ENCODE measurements around the gene EVX1.

The EVX1 gene

DNA sequence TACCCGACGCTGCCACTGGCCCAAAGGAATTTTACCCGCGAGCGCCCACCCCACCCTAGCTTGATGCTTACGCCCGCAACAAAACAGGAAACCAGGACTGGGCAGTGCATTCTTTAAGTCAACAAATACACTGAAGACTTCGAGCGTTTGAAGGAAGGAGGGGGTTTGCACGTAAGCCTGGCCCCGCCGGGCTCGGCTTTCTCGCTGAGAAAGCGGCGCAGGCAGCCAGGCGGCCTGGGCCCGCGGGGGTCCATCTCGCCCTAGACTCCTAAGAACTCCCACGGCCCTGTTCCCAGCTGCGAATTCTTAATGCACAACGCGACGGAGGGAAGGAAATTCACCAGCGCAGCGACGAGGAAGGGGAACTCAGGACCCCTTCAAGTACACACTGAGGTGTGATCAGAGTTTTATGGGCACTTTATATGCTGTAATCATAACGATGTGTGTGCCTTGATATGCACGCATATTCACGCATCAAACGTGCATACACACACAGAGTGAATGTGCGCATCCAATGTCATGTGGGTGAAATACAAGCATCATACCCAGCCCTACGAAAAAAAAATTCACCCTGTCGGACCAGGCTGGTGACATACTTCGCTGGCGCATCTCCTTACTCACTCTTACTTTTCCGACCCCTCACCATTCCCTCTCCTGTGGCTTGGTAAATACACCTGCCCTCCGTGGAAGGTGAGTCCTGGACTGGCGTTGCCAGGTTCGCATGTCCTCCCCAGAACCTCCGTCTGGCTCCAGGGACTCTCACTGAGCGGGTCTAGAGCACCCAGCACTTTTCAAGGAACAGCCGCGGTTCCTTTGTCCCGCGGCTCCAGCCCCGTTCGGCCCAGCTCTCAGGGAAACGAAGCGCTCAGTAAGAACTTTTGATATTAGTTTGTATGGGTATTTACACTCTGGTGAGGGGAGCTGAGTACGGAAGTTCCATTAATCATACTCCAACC is 37.0 kb upstream of the EVX1 start:
- DNase-seq = no peak

DNA sequence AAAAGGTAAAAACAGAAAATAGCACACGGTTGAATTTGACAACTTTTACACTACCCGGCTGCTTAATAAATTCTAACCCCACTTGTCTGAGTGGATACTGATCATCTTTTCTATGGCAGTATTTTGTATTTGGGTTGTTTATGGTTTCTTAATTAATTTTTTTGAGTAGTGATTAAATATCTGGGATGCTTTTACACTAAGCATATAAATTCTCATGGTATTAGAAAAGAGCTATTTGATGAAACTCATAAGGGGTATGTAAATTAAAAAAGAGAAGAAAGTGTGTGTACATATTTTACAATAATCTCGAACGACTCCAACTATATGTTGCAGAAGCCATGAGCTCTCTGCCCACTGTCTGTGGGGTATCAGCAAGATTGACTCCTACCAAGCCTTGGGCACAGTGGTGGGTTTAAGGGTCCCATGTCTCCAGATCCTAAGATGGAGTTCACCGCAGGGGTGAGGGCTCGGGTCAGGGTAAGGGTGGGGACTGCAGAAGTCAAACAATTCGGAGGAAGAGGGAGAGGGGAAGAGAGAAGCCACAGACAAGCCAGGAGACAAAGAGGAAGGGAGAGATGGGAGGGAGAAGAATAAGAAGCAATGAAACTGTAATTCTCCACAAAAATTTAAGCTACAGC is 35.1 kb upstream of the EVX1 start:
- DNase-seq = no peak

DNA sequence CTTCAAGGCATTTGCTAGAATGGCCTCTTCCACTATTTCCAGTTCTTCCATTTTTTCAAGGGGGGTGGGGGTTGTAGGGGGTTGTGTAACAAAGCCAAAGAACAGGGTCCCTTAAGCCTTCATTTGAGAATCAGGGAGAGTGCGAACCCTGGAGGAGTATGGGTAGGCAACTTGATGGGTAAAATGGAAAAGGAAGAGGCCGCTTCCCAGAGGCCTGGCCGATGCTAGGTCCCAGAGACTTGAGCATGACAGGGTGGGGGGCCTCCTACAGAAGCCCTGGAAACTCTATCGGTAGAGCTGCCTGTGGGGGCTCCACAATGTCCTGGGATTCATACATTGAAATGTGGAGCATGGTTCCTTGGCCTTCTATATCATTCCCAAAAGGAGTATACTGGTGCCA is 33.6 kb upstream of the EVX1 start:
- no peak for DNase-seq

DNA sequence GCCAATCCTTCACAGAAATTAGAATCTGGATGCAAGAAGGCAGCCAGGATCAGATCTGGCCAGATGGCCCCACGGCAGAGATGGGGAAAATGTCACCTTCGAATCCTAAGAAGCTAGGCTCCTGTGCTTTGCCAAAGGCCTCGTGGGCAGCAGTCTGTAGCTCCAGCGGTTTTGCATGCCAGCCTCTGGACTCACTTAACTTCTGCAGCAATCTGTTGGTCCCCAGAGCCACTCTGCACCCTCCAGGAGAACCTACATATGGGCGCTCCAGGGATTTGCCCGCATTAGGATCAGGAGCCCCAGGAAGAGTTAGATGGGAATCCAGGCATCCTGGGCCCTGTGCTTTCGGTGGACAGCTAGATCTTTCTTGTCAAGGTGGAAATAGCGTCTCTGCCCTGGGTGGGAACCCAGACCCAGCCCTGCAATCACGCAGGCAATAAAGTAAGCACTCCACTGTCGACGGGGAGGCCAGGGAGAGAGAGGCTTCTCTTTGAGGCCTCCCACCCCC is 32.6 kb upstream of the EVX1 start:
- DNase-seq = no peak

DNA sequence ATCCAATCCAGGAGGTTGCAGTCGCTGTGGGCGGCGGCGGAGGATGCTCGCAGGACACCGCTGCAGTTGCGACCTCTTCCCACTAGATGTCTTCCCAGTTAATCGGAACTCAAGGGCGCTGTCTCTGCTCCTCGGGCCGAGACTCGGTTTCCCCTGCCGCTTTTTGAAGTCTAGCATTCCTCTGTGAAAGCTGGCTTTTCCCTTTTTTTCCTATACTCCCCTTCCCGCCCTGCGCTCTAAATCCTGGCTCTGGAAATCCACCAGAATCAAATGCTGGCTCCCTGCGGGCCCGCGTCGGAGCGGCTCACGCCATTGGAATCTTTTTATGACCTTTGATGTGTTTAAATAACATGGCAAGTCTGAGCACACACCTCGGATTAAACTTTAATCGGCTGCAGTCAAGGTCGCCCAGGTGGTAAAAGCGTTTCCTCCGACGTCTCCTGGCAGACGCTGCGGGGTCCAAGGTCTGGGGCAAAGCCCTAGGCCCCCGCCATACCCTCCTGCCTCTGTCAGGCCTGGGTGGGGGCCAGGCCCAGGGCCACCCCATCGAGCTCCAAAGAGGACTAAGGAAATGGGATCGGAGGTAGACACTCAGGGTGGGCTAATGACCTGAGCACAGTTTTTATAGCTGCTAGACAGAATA is 32.0 kb upstream of the EVX1 start:
- peak; percentile 4 for DNase-seq

DNA sequence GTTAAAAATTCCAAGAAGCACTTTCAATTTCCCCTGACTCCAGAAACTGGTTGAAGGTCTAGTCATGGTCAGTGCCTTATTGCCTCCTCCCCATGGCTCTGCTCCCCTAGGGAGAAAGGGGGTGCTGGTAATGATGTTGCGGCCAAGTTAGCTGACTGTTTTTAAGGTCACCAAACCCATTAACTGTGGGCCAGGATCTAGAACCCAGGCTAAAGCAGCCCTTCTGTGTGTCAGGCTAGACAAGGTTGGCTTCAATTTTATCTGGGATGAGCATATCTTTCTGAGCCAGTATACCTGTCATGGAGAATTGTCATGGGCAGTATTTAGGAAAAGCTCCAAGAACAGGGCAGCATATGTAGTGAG is 31.5 kb upstream of the EVX1 start:
- no peak for DNase-seq

DNA sequence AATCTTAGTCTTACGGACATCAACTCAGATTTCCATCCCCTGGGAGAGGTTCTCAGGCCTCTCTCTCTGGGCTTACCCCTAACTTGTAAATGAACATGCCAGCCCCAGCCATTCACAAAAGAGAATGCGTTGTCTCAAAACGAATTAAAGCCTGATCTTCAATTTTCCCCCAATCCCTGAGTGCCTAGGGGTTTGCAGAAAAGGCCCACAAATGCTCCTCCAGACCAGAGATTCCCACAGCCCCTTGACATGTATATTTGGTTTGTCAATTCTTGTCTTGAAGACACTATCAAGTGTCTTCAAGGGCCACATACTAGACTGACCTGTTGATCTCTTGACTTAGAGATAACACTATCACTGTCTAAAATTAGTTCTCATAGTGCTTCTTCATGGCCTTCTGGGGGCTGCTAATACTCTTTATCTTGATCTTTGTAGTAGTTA is 30.8 kb upstream of the EVX1 start:
- no peak for DNase-seq

DNA sequence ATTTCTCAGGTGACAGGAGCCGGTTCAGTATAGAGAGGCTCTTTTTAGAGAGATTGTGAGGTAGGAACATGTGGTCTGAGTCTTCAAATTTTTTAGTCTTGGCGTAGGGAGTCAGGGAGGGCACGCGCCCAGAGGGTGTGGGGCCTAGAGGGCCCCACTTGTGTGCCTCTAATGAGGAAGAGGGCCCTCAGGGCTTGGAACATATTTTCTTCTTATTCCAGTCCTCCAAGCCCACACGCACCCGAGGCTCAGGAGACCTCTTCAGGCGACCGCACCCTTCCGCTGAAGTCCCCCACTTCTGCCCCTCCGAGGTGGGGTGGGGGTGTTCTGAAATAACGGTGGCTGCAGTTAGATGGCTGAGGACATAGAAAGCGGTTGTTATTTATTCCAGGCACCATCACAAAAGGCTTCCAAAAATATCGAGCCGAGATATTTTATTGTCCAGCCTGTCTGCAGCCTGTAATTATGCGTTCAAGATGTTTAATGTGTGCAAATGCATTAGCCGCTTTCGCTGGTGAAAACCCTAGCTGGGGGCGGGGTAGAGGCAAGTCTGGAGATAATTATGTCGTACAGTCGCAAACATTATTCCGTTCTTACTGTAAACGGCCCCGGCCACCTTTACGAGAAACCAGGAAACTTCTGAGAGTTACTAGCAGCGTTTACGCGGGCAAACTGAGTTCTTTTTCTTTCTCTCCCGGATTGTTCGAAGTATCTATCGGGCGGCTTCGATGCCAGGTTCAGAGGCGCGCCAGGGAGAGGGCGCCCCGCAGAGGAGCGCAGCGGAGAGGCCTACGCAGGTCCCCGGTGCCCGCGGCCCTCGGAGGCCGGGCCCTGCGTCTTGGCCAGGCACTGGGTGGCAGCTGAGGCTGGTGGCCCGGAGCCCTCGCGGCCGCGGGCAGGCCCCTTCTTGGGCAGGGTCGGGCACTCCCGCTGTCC is 29.8 kb upstream of the EVX1 start:
- DNase-seq = no peak

DNA sequence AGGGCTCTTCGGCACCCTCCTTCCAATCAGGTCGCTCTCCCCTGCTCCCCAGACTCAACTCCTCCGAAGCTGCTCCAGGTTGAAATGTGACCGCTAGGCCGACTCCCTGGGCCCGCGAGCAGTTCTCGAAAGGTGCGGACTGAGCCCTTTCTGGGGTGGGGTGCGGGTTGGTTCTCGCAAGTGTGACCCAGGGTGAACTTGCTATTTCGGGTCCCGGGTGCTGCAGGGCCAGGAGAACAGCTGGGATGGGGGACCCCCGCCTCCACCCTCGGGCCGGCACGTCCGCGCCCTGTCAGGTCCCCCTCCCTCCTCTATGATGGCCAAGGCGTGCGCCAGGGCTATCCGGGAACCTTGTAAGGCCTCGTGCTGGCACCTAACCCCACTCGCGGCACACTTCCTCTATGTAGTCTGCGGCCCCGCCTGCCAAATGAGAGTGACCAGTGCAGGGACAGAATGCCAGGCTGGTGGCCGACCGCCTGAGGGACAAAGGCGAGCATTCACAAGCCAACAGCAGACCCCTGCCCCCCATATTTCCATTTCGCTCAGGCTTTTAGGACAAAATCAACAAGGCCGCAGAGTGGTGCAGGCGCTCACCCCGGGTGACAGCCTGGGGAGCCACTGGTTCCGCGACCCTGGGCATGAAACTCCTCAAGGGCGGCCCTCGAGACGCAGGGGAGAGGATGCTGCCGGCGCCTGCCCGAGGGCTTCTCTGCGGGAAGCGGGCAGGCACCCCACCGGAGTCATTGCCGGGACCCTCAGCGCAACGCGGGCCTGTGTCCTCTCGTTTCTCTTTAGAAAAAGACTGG is 29.0 kb upstream of the EVX1 start:
- DNase-seq = no peak

DNA sequence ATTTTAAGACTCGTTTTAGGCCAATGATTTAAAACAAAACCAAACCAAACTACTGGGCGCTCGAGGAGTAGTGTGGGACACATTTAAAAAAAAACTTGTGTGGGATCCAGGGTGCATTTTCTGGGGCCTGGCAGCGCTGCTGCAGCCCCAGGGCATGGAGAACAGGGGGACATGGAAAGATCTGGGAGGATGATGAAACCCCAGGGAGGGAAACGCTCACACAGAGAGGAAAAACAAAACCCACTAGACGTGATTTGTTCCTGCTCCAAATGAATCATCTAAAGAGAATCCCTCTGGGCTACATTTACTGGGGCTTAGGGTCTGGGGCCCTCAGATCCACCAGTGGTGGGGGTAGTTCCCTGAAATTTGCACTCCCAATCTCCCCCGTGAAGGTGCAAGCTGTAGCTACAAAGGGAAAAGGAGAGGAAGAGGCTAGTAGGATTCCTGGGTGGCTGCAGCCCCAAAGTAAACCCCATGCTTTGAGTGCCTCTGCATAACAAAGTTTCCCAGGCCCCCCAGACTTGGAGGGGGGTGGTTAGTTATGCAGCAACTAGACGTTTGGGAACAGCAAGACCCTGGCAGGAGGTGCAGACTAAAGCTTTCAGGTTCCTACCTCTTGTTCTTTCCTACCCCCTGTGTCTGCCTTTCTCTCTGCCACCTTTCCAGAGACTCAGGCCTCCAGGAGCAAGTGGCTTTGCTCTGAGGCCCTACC is 28.2 kb upstream of the EVX1 start:
- no peak for DNase-seq

DNA sequence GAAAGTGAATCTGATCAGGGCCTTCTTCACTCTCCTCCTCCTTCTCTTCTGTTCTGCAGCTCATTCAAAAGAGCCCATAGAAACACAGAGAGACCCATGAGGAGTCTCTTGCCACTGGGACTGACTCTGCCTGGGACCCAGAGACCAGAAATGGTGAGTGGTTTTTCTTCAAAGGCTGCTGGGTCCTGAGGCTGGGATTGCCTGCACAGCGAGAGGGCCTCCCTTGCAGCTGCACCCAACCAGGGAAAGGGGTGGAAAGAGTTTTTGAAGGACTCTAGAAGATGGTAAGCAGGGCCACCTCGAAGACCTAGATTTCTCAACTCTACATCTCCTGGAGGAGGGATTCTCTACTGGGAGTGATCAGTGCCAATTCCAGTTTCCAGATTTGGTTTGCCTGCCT is 27.2 kb upstream of the EVX1 start:
- DNase-seq = no peak

DNA sequence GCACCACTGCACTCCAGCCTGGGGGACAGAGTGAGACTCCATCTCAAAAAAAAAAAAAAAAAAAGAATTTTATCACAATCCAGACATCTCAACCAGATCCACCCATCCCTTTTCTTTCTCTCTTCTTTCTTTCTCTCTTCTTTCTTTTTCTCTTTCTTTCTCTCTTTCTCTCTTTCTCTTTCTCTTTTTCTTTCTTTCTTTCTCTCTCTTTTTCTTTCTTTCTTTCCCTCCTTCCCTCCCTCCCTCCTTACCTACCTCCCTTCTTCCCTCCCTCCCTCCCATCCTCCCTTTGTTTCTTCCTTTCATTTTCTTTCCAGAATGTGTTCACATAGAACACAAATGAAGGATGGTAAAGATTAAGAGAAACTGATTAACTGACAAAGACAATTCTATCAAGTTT is 24.7 kb upstream of the EVX1 start:
- DNase-seq = no peak

DNA sequence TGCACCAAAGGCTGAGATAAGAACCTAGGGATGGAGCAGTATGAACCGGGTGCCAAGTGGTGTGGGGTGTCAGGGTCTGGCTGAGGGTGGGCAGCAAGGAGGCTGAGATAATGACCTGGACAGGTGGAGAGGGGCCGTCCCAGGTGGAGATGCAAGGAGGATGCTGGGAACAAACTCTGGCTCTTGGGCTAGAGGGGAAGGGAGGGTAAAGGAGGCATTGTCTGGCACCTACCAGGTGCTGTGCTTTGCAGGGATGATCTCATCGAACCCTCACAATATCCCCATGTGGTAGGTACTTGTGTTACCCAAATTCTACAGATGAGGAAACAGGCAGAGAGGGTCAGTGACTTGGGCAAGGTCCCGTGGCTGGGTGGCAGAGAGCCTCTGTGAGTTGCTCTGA is 22.8 kb upstream of the EVX1 start:
- DNase-seq = no peak

DNA sequence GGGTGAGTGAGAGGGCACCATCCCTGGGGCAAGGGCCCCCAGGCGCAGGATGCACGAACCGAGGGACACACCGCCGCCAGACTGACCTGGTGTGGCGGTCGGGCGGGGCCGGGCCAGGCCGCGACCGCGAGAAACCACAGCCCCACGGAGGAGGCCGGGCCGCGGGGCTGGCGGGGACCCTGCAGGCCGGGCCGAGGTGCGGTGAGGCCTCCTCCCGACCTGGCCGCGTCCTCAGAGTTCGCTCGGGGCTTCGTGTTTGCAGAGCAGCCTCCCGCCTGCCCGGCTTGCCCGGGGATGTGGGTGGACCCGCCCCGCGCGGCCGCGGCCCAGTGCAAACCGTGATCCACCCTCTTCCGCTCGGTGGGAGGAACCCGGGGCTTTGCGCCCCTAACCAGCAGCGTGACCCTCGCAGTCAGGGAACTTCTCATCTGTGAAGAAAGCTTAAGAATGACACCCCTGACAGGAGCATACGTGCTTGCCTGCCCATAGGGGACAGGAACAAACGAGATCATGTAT is 22.1 kb upstream of the EVX1 start:
- DNase-seq = no peak

DNA sequence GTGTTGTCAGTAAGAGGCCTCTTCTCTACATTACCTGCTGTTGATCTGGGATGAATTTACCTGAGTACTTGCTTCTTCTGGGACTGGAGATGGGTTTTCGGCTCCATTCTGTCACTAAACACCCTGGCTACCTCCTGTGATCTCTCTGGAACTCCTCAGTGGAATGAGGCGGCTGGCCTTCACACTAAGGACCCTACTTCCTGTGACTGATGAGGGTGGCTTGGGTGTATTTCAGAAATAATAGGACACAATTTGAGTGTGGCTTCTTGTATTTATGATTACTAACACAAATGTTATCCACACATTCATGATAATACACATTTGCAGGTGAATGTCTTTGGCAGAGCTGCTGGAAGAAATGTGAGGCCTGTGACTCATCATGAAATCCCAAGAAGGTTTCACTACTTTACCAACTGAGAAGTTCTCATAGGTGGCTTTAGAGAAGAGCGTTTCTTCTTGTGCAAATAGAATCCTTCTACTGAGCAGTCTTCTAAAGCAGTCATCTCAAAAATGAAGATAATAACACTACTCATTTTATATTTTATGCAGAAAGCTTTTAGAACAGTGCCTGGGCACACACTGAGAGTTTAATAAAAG is 21.3 kb upstream of the EVX1 start:
- DNase-seq = no peak

DNA sequence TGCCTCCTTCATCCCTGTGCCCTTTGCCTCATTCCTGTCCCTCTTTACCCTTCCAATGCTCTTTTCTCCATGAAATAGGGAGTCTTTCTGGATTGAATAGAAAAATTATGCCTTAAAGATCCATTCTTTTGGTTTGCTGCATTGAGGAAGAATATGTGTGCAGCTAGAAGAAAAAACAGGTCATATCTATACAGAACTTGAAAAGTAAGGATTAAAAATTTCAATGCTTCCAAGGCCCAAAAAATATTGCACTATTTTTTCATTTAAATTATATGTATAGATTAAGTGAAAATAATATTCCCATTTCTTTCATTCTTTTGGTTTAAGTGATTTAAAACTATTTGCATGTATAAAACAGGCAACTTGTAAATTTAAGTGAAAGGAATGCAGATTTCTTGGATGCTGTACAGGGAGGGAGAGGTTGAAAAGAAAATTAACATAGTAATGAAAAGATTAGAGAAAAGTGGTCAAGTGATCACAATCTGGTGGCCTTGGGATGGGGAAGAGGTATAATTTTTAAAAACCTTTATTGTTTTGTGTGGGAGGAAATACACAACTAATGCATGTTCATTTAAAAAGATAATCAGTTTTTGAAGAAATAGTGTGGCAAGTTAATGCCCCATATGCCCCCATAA is 18.5 kb upstream of the EVX1 start:
- no peak for DNase-seq

DNA sequence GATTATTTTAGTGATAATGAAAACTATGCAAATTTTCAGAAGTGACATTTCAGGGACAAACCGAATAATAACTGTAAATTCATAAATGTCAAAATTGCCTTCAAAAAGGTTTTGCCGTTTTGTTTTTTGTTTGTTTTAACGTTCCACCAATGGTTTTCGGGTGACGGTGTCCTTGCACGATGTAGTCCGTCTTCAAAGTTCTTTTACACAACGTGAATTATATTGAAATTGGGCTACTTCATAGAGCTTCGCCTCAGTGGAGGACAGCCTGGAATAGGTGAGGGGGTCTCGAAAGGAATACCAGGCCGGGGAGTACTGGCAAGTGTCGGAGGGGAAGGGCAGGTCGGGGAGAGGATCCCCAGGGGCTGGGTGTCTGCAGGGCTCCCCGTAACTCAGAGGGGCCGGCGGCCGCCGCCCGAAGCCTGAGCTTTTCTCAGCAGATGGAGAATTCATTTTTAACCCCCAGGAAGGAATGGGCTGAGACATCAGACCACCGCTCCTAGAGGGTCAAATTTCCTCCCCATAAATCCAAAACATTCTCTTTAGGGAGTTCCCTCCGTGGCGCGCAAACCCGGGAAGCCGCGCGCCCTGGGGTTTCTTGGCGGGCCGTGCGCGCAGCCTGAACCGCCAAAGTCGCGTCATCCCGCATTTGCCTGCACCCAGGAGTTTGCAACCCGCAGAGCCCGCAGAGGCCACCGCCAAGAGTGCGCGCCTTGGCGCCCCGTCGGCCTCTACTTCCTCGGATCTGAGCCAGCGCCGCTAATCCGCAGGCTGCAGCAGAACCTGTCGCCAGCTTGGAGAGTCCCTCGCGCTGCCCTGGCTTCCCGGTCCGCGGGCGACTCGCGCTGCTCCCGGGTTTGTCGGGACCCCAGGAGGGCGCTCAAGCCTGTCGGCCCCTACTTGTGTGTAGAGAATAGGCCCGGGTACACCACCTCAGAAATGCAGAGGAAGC is 17.3 kb upstream of the EVX1 start:
- no peak for DNase-seq

DNA sequence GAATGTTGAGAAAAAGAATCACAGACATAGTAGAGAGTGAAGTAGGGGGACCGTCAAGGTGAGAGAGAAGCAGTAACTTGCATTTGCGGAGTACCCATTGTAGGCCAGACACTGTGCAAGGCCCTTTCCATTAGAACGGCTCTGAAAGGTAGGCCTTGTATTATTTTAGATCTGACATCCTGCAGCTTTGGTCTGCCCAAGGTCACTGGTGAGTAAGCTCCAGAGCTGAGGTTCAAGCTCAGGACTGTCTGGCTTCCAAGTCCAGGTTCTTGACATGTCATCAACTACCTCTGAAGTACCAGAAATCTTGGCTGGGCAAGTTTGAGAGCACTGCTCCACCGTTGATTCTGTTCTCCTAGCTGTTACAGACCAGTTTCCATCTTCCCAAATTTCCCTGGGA is 13.2 kb upstream of the EVX1 start:
- DNase-seq = no peak

All from midbrain (tissue), 1 donor.